Esophagus muscularis mucosa (tissue), 3 donors: Measurements from ENCODE around the gene PDCD4.

ENCODE experiments used
- CTCF ChIP-seq, 3 experiments: fragments of 200-600 bp in 2 of 3; fragments of 450-650 bp in 1 of 3; sonication (generic) in 2 of 3; IDR thresholded peaks; one replicate each; pipeline ENCODE4 v1.5.1; 2017 to 2019; ENCODE audit warnings: antibody characterized with exemption in 3 of 3, mild to moderate bottlenecking in 2 of 3, moderate library complexity in 1 of 3
- POLR2A ChIP-seq: fragments of 450-650 bp; IDR thresholded peaks from one replicate; pipeline ENCODE4 v1.6.1; 2017; ENCODE audit warnings: antibody characterized with exemption, moderate library complexity, mild to moderate bottlenecking, low read depth
- POLR2AphosphoS5 ChIP-seq, 2 donors: sonication (generic); formaldehyde crosslinking; IDR thresholded peaks; one replicate each; pipeline ENCODE4 v1.6.1; 2017; ENCODE audit warnings: antibody characterized with exemption in 2 of 2

GRCh38 chr10:110910138-110910537, 38.4 kb downstream of the PDCD4 start:
- no peak for TF ChIP-seq CTCF (IDR thresholded peaks at IDR 0.05)
- no peak for TF ChIP-seq POLR2AphosphoS5 (IDR thresholded peaks at IDR 0.05)
- no peak for TF ChIP-seq POLR2A
